Kasumi-1 (cell line): ENCODE results near the gene AFAP1.

ENCODE experiments used
- DNase-seq, 2 experiments: peaks; one replicate each; lab custom pipeline; 2025; lab: John Stamatoyannopoulos, UW

AFAP1 gene

DNA sequence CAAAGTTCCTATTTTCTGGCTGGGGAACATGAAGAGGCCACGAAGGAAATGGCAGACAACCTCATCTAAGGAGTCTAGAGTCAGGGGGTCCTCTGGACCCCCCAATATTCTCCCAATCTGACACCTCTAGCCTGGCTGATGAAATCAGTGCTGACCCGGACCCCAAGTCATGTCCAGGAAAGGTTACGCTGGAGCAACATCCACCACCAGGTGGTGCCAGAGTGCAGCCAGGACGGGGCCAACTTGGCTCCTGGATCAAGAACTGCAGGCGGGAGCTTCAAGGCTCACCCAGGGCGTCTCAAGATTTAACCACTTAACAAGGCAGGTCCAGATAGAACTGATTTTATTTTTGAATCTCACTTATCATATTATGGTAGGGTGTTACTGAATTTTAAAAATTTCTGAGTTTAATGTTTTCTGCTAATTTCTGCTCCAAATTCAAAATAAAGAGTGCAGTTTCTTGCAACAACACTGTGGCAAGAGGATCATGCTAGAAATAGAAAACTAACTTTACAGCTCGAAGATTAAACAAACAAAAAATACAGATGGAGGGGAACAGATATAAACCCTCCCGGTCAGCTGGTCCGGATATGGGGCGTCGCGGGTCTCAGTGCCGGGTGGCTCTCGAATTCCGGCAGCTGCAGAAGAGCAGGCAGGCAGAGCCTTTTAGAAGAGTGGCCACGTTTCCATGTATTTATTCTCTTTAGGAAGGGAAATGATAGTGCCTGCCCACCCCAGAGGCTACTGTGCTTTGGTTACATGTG, 135.5 kb downstream of the AFAP1 start:
- peak; percentile 59 to 68 for DNase-seq

DNA sequence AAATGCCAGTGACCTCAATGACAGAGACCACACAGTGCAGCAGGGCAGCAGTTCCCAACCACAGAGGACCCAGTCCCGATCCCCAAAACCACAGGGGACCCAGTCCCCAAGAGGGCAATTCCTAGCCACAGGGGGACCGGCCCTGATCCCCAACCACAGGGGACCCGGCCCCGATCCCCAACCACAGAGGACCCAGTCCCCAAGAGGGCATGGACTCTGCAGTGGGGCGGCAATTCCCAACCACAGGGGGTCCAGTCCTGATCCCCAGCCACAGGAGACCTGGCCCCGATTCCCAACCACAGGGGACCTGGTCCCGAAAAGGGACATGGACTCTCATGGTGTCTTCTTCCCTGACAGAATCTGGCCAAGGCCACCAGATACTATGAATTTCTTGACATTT, 136.3 kb downstream of the AFAP1 start:
- DNase-seq: no peak

DNA sequence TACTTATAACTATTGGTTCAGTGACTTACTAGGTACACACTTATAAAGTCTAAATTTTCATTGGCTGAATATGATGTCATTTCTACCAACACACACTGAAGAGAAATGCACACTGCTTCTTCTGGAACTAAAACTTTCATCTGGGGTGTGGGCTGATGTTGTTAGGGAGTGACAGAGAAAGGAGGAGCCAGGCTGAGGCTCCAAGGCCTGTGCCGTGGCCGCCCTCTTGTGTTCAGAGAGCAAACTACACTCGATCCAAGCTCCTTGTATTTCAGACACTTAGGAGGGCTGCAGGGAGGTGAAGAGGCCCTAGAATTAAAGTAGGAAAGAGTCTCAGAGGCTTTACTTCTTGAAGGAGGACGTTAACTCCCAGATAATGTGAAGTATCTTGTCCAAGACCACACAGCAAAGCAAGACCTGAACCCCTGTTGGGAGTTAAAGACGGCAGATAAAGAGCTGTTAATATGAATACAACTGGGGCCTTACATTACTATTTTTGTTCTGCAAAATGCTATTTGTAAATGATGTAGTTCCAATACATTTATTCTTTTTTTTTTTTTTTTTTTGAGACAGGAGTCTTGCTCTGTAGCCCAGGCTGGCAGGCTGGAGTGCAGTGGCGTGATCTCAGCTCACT, 137.5 kb downstream of the AFAP1 start:
- DNase-seq: peak; percentile 82 to 90

DNA sequence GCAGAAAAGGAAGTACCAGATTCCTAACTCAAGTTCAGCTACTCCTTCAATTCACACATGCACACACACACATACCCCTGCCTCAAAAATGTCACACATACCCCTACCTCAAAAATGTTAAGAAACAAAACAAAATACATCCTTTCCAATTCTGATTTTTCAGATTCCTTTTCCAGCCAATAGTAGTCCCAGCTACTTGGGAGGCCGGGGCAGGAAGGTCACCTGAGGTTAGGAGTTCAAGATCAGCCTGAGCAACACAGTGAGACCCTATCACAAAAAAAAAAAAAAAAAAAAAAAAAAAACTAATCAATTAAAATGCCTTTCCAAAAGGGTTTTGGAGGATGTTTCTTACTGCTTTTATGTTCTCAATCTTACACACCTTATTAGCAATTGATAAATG, 138.0 kb downstream of the AFAP1 start:
- DNase-seq: no peak

DNA sequence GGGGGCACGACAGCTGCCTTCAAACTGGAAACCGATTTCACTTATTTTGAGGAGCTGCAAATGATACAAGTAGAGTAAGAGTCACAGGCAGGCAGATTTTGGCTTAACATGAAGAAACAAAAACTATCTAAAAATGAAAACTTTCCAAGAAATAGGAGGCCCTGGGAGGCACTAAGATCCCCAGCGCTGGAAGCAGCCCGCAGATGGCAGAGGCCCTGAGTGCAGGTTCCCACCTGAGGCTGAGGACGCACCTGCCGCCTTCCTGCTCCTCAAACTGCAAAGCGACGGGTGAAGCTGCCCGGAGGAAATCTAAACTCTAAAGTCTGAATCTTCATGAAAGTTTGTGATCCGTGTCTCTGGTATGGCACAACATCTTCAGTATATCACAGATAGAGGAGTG, 138.7 kb downstream of the AFAP1 start:
- DNase-seq: no peak

DNA sequence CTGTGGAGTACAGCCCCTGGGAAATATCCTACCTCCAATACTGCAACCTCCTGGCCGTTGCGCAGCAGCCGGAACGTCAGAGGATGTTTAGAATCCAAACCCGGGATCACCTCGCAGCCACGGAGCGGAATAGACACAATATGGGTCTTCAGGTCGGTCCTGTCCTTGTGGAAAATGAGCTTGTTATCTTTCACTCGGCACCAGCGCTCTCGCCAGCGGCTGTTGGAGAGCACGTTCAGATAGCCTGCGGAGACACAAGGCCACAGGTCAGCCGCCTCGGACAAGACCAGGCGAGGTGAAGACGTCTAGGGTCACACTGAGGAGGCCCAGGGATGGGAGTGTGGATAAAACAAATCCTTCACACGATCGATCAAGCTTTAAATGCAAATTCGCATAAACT, 139.3 kb downstream of the AFAP1 start:
- no peak for DNase-seq

DNA sequence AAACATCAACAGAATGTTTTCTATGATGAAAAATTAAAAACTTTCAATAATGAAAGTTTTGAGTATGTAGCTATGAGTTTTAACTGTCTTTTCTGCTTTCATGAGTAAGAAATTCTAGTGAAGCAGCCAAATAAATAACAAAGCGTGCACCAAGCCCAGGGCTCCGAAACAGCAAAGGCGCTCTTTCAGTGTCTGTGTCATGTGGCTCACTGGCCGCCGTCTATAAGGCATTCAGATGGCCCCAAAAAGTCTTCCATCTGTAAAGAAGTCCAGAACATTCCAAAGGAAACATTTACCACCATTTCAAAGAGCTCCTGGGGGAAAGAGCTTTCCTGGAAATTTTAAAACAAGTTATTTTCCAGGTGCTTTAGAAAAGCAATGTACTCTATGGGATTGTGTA, 139.9 kb downstream of the AFAP1 start:
- DNase-seq: no peak

DNA sequence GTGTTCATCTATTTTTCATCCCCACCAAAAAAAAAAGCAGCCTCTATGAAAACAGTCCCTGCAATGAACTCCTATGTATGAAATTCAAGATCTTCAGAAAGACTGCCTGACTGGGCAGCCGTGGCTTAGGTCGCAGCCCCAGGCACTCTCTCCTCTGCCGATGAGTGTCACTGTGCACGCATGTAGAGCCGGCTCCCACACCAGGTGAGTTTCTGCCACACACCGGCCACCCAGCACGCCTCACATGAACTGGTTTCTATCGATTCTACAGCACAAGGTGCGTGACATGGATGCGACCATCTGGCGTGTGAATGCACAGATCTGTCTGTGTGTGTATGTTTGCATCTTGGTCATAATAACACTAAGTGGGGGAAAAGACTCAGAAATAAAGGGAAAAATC, 140.4 kb downstream of the AFAP1 start:
- no peak for DNase-seq

DNA sequence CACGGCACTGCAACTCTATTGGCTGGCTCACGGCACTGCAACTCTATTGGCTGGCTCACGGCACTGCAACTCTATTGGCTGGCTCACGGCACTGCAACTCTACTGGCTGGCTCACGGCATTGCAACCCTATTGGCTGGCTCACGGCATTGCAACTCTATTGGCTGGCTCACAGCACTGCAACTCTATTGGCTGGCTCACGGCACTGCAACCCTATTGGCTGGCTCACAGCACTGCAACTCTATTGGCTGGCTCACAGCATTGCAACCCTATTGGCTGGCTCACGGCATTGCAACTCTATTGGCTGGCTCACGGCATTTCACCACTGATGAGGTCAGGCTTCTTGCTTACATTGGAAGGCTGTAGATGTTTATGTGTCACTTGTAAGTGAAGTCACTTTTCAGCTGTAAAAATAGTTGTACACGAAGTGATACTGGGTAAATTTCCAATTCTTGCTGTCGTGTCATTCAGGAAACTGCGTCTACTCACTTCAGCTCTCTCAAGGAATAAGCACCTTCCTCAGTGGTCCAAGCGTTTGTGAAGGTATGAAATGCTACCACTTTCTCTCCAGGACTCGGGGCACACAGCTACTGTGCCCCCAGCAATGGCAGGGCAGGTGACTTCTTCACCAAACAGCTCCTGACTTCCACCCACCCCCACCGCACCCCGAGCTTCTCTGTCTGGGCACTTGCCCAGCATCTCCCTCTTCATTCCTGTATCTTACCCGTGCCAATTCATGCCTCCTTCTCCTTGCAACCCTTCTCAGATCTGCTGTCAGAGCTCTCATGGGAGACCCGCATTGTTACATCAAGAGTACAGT, 141.3 kb downstream of the AFAP1 start:
- no peak for DNase-seq

DNA sequence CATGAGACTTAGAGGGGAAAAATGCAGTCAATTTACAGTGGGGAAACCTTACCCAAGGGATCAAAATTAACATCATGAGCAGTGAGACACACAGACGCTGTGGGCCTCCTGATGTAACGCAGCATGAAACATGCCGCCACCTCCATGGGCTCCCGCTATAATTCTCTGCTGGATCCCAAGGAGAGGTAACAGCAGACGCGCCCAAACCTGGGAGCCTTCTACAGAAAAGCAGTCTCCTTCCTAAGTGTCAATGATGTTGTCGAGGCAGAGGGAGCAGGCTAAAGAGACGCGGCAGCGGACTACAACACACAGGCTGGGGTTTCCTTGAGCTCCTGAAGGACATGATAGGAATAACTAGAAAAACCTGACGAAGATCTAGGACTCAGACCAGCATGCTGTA, 142.3 kb downstream of the AFAP1 start:
- DNase-seq: no peak

DNA sequence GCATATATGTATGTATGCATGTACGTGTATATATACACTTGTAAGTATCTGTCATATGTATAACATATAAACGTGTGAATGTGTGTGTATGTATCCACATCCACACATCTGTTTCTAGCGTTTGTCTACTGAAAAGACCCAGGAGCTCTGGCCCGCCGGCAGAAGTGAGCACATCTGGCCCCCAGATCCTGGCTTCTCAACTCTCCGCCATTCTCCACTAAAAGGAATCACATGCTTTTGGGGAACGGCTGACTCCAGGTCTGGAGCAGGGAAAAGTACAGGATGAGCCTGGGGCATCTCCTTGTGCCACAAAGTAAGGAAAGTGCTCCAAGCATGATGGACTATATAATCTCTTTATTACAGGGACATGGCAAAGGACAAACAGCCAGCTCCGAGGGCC, 143.7 kb downstream of the AFAP1 start:
- no peak for DNase-seq

DNA sequence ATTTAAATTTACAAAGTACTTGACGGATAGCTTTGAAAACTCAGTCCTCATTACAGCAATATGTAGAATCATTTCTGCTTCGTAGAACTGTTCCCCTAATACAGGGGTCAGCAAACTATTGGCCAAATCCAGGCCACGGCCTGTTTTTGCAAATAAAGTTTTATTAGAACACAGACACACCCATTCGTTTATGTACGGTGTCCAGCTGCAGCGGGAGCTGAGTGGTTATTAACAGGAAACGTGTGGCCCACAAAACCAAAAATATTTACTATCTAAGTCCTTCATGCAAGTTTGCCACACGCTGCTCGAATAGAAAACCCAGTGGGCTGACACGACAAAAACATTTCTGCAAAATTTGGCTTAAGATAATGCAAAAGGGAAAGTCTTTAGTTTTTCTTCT, 146.5 kb downstream of the AFAP1 start:
- no peak for DNase-seq

DNA sequence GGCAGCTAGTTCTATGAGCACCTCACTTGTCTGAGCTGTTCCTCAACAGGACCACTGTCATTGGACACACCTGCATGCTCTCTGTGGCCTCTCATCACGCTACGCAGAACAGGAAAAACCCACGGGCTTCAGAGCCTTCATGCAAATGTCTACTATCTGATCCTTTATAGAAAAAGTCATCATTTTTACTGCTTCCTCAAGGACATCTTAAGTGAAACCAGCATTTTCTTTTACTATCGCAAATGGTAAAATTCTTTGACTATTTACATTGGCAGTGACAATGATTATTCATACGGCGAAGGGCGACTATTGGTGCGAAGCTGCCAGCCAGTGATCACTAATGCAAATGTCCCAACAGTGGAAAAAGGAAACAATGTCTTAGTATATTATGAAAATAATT, 147.0 kb downstream of the AFAP1 start:
- no peak for DNase-seq

DNA sequence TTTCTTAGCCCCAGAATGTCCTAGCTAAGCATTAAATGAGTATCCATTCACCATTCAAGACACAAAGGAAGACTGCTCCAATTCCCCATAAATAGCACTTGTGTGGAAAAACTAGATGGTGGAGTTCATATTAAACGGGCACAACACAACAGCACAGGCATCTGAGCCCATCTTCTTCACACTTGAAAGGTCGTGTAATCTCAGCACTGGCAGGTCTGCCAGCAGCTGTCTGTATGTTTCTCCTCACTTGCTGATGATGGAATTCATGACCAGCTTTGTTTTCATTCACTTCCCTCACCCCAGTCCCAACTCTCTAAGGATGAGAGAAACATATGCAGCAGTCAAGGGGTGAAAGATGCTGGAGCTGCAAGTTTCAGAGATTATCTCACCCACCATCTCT, 148.7 kb downstream of the AFAP1 start:
- no peak for DNase-seq

DNA sequence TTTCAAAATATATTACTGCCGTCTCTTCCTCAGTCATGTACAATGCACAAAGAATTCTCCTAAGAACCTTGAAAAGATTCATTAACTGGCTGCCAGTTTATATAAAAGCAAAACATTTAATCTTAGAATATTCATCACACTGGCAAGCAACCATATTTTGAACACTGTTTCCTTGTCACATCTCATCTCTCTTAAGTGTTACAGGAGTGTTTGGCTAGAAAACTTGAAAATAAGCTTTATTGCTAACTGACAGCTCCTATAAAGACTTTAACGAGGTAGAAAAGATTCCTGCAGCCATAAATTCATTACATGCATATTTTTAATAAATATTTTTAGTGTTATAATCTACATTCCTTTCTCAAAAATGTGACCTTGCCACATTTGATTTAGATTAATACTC, 149.6 kb downstream of the AFAP1 start:
- no peak for DNase-seq

DNA sequence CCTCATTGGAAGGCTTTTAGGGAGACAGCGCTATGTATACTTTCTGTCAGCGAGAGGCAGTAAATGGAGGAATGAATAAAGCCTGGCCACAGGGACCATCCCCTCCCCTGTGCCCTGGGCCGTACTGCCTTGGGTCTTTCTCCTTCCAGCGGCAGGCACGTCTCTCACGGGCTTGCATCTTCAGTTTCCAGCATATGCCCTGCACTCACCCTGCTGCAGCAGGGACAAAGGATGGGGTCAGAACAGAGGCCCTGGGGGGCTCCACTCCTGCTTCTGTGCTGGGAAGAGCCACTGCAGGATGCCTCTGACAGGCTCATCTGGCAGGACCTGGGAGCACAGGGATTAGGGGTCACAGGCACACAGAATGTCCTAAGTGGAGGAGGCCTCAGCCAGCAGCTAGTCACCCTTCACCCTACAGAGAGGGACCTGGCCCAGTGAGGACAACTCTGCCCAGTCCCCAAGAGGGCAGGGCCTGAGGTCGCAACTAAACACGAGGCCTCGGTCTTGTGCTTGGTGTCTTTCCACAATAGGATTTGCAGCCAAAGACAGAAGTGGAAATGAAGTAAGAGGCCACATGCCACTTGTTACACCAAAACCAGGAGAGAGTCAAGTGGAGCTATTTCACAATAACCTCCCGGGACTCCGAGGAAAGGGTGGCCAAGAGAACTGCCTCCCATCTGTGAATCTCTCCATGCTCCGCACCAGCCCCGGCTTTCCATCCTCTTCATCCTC, 150.8 kb downstream of the AFAP1 start:
- peak in 1 of 2 experiments; percentile 25 for DNase-seq

DNA sequence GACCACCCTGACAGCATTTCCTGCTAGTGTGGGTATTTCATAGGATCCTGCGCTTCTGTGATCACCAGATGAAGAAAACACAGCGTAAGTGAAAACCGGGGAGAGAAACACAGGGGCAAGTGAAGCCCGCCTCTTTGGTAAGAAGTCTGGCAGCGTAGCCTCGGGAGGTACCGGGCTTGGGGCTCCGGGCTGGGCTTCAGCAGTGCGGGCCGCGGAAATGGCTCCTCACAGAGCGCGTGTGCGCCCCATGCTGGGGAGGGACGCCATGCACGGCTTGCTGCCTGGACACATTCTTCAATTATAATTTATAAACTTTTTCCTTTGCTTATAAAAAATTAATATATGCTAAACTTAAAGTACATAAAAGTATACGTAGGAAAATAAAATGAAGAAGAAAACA, 151.5 kb downstream of the AFAP1 start:
- no peak for DNase-seq

DNA sequence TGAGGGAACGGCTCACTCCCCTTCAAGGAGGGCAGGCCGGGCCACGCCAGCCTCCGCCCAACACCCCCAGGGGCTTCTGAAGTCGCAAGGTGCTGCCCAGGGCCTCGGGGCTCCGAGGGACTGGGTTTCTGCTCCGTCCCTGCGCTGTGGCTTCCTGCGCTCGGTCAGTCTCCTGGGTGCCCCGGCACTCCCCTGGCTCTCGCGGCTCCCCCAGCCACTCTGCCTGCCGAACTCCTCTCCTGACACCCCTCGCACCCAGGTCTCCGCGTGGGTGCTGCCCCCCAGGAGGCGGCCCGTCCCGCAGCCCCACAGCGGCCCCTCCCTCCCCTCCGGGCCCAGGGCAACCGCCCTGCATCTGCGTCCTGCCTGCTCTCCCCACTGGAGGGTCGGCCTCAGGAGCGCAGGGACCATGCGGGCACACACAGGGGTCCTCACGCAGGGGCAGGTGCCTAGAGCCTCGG, 151.9 kb downstream of the AFAP1 start:
- DNase-seq: no peak

DNA sequence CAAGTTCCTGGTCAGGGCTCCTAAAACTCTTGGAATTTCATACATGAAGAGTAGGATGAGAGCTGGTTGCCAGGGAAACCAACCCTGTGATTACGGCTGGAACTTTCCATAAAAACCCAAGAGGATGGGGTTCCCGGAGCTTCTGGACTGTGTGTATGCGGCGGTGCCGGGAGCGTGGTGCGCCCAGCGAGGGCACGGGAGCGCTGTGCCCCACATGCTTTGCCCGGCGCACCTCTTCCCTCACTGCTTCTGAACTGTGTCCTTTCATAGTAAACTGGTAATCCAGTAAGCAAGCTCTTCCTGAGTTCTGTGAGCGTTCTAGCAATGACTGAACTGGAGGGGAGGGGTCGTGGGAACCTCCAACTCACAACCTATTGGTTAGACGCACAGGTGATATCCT, 152.6 kb downstream of the AFAP1 start:
- no peak for DNase-seq

DNA sequence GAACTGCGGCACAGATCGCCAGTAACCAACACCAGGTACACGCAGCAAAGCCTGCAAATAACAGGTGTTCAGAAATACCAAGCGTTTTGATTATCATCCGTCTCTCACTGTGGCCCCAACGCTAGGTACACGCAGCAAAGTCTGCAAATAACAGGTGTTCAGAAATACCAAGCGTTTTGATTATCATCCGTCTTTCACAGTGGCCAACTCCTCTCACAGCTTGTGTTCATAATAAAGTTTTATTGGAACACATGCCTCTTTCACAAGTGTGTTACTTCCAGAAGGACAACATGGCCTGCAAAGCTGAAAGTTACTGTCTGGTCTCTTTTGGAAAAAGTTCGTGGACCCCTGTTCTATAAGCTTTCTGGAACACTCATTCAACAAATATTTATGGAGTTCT, 153.1 kb downstream of the AFAP1 start:
- DNase-seq: no peak

DNA sequence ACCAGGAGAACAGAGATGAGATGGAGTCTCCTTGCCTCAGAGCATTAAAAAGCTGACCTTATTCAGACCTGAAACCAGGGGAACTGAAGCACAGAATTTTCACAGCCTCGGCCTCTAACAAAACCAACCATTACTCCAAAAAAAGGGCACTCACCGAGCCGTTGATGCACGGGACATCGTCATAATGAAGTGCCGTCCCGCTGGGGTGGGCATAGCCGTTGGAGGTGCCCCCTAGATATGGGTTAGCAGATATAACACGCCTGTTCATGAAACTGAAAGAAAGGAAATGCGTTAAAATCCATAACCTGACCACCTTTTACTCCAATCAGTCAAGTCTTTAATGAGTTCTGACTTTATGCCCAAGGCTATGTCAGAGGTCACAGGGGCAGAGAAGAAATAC, 153.6 kb downstream of the AFAP1 start:
- no peak for DNase-seq

DNA sequence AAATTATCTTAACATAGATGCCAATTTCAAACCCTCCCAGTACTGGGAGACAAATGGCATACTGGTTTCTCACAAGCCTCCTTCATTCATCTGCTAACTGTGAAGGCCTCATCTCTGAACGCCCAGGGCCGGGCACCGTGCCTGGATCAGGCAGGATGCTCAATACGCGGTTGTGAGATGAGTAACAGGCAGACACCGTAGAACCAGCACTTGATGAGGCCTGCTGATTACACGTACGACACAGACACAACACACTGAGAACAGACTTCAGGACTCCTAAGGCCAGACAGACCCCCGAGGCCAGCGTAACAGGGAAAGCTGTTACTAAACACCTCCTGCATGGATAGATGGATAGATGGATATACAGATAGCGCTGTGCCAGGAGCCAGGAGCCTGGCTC, 154.6 kb downstream of the AFAP1 start:
- DNase-seq: no peak
